SU-DHL-6 (cell line): ENCODE data around the gene CCND3.

Experiments
- EZH2phosphoT487 ChIP-seq: fragments of 200-600 bp; sonication (generic), shearing (Covaris generic); conservative IDR thresholded peaks from 2 replicates; pipeline ENCODE4 v1.6.1; 2018; ENCODE audit warnings: mild to moderate bottlenecking, antibody characterized with exemption, low read length, moderate library complexity, mixed read lengths
- TF ChIP-seq, protein P1 (sequence below): fragments of 200-600 bp; sonication (generic); IDR thresholded peaks from one replicate; pipeline ENCODE4 v1.5.1; 2017; ENCODE audit warnings: antibody characterized with exemption, mild to moderate bottlenecking, low read length, moderate library complexity; ENCODE audit not compliant: insufficient read depth, poor library complexity, severe bottlenecking

DNA sequence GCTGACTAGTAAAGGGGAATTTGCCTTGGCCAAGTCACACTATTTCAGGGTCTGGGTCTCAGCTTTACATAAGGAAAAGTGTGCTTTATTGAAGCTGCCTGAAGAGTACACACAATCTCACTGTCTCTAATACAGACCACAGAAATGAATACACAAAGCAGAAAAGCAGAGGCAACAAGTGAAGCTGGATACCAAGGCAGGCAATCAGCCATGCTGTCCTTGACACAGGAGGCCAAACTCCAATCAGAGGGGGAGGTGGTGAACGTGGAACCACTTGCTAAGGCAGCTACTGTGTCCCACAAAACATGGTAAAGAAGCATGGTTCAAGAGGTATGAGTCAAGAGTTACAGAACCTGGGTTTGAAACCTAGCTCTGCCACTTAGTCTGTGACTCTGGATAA is 21.8 kb upstream of the CCND3 start:
- TF ChIP-seq, protein P1, sequence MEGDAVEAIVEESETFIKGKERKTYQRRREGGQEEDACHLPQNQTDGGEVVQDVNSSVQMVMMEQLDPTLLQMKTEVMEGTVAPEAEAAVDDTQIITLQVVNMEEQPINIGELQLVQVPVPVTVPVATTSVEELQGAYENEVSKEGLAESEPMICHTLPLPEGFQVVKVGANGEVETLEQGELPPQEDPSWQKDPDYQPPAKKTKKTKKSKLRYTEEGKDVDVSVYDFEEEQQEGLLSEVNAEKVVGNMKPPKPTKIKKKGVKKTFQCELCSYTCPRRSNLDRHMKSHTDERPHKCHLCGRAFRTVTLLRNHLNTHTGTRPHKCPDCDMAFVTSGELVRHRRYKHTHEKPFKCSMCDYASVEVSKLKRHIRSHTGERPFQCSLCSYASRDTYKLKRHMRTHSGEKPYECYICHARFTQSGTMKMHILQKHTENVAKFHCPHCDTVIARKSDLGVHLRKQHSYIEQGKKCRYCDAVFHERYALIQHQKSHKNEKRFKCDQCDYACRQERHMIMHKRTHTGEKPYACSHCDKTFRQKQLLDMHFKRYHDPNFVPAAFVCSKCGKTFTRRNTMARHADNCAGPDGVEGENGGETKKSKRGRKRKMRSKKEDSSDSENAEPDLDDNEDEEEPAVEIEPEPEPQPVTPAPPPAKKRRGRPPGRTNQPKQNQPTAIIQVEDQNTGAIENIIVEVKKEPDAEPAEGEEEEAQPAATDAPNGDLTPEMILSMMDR, result no peak
- TF ChIP-seq EZH2phosphoT487, result no peak
